ENCODE measurements around the gene SPDYE2.
"Not testable (repeated sequence)": the region's sequence is repeated elsewhere in the genome, so short reads cannot be mapped to it uniquely, and the experiment has no call there.

Gene SPDYE2

DNA sequence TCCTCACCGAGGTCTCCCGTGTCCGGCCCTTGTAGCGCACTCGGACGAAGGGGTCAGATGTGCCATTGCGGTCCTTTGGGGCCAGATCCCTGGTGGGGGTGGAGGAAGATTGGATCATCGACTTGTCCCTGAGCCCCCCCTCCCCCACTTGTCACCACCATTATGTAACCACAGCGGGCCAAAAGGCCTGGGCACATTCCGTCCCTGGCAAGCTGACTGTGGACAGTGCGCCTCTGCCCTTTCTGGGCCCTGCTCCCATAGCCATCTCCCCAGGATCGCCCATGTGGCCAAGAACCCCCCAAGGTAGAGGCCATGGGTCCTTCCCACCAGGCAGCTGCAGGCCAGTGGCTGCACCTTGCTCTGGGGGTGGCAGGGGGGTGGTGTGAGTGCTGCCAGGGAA lies 51.3 kb downstream of the SPDYE2 start:
- DNase-seq, result not testable (repeated sequence)

DNA sequence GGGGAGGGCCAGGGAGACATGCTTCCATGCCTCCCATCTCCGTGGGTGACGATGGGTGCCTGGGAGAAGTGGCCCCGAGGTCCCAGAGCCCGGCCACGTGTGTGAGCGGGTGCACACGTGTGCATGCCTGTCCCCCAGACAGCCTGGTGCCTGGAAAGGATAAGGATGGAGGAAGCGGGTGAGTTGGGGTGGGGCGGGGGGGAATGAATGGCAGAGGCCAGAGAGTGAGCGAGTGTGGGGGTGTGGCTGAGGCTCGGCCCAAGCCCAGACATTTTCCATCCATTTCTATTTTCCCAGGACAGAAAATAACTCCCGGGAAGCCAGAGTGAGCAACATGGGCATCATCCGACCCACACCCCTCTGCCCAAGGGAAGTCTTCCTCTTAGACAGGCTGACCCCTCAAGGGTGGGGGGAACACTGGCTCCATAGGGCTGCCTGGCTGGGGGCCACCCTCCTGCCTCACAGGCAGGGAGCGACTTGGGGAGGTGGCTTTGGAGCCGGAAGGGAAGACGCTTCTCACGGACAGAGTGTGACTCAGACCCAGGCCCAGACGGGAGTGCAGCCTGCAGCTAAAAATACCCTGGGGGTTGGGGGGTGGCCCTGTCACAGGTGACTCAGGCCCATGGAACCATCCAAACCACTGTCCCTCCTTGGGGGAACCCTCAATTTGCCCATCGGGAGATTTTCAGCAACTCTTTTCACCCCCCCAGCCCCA lies 53.6 kb downstream of the SPDYE2 start:
- not testable (repeated sequence) for DNase-seq

DNA sequence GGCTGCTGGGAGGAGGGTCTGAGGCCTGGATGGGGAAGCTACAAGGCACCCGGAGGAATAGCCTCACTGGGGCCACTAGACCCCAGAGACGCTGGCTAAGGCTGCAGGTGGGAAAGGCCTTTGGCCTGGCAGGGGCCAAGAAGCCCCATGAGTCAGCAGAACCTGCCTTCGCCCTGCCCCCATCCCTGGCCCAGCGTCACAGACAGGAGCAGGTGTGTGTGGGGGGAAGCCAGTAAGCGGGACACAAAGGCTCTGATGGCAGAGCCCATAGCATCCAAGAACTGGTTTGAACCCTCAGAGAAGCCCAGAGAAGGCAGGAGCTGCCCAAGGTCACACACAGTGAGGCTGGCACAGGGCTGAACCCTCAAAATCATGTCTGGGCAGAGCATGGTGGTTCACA lies 55.8 kb downstream of the SPDYE2 start:
- not testable (repeated sequence) for DNase-seq

DNA sequence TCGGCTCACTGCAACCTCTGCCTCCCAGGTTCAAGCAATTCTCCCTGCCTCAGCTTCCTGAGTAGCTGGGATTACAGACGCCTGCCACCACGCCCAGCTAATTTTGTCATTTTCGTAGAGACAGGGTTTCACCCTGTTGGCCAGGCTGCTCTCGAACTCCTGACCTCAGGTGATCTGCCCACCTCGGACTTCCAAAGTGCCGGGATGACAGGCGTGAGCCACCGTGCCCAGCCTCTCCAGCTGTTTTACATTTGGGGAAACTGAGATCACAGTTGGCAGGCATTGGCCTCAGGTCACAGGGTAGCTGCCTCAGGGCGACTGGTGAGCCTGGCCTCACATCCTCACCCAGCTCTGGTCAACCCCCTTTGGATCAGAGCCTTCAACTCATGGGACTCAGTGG lies 58.7 kb downstream of the SPDYE2 start:
- DNase-seq, result not testable (repeated sequence)

DNA sequence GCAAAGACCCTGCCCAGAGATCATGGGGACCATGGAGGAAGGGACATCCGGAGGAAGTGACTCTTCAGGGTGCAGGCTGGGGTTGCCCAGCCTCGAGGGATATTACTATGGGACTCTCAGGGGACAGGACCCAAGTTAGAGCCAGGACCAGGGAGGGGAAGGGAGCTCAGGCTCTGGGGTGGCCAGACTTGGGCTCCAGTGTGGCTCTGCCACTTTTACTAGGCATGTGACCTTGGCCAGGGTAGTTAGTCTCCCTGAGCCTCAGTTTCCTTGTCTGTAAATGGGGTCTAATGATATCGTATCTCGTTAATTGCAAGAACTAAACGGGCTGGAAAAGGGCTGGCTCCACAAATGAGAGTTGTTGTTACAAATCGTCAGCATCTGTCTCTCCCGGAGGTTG lies 59.4 kb downstream of the SPDYE2 start:
- not testable (repeated sequence) for DNase-seq

DNA sequence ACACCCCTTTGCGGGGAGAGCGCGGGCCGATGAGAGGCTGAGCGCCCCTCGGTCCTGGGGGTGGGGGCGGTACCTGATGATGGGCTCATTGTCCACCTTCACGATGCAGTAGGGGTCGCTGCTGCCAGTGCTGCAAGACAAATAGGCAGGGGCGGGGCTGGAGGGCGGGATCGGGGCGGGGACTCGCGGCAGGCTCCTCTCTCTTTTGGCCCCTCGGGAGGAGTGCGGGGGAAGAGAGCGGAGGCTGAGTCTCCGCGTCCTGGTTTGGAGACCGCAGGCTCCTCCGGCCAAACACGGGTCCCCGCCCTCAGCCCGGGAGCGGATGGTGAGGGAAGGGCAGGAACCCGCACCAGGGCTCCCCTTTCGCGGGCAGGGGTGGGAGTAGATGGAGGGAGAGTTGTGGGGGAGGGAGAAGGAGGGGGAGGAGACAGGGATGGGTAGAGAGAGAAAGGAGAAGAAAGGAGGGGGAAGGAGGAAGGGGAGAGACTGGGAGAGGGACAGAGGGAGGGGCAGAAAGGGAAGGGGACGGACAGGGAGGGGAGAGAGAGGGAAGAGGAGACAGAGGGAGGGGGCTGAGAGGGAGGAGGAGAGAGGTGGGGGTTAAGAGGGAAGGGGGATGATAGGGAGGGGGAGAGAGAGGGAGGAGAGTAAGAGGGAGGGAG lies 60.1 kb downstream of the SPDYE2 start:
- DNase-seq, result not testable (repeated sequence)

DNA sequence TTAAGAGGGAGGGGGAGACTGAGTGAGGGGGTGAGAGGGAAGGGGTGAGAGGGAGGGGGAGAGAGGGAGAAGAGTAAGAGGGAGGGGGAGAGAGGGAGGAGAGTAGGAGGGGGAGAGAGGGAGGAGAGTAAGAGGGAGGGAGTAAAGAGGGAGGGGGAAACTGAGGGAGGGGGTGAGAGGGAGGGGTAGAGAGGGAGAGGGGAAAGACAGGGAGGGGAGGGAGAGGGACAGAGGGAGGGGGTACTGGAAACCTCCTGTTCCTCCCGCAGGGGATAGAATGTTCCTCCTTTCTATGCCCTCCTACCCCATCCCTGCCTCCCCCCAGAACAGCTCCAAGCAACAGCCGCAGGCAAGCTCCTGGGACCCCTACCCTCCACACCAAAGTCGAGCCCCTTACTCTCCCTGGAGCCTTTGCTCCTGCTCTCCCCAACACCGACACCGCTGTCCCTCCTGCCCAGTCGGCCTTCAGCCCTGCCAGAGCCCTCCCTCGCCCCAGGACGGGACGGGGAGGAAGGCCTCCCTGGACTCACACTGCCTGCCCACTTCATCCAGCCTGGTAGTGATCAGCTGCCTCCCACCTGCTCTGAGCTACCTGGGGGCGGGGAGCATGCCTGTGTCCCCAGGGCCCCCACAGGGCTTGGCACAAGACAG lies 60.8 kb downstream of the SPDYE2 start:
- DNase-seq, result peak; percentile 41

All from right kidney (tissue), 1 donor.